Measurements from ENCODE around the gene INO80E. TPM values are rescaled to one million over a fixed set of nuclear protein-coding genes. Genes with fewer than 3 reads are reported as not detected.
A peak's percentile ranks its signal among the peaks of the same experiment; 100 is the strongest.

Gene INO80E
- total and polyA plus RNA-seq, 4 donors: 46.1 to 108 (median 62.0) TPM

DNA sequence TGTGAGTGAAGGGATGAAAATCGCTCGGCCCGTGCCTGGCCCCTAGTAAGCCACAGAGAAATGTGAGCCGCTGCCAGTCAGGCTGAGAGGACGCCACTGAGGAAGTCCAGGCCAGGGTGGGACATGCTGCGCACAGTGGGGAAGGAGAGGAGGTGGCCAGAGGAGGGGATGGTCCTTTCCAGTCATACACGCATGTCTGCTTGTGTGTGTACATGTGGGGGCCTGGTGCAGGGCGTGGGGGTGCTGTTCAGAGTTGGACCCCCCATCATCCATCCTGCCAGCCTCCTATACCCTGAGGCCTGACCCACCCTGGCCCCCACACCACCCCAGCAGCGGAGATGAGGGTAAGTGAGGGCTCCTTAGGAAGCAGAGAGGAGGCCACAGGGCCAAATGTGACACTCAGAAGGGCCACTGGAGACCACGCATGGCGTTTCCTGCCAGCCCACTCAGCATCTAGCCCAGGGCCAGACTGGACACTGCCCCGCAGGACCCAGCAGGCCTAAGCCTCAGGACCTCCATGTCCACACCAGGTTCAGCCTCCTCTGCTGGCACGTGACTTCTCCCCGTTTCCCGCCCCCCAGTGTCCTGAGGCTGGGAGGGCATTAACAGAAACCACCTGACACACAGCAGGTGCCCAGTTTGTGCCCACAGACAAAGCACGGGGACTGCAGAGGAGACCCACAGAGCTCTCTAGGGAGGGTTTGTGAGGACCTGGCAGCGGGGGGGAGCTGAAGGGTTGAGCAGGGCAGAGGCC is 7.8 kb downstream of the INO80E start:
- Histone ChIP-seq H3K9me3 (ENCODE audit: control insufficient read depth, low read length) (no peaks in the 10 kb centered on the region), H3K4me1 (ENCODE audit: control insufficient read depth in 1 of 2, insufficient read depth in 2 of 2, low read length in 2 of 2) (no peaks in the 10 kb centered on the region), H3K27me3 (ENCODE audit: control insufficient read depth in 1 of 2, insufficient read depth in 2 of 2, low read length in 1 of 2) (no peaks in the 10 kb centered on the region), H3K27ac (ENCODE audit: low read depth in 1 of 2, low read length in 2 of 2) (no peak overlapping the region), H3K4me3 (ENCODE audit: low read length in 2 of 2) (no peak overlapping the region), H3K36me3 (ENCODE audit: control insufficient read depth in 1 of 2, insufficient read depth in 2 of 2, low read length in 1 of 2) (no peaks in the 10 kb centered on the region)
- peak in 1 of 2 donors; percentile 59 for DNase-seq
- 84 to 86% methylated on average over 15 to 17 of the region's 17 CpGs for WGBS, 2 donors
- intact Hi-C loops (cut with DNase I): no loop called here
- ATAC-seq (ENCODE audit: low FRiP score): no peak

DNA sequence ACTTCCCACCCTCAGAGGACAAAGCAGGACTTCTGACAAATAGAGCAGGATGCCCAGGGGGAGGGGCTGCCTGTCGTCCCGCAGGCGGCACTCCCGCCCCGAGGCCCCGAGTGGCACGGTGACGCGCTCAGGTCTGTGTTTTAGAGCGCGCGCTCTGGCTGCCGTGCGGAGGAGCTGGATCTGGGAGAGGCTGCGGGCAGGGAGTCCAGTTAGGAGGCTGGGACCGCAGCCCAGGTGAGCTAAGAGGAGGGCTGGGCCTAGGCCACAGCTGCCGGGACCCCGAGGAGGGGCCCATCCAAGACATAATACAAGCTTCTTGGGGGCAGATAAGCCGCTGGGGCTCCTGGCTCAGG is 8.4 kb downstream of the INO80E start:
- H3K4me1 ChIP-seq (ENCODE audit: control insufficient read depth in 1 of 2, insufficient read depth in 2 of 2, low read length in 2 of 2): no peaks in the 10 kb centered on the region
- no peak overlapping the region for H3K27ac ChIP-seq (ENCODE audit: low read depth in 1 of 2, low read length in 2 of 2)
- ATAC-seq (ENCODE audit: low FRiP score) (no peak), DNase-seq (peak in 1 of 2 donors; percentile 70)
- no peaks in the 10 kb centered on the region for H3K36me3 ChIP-seq (ENCODE audit: control insufficient read depth in 1 of 2, insufficient read depth in 2 of 2, low read length in 1 of 2)
- H3K9me3 ChIP-seq (ENCODE audit: control insufficient read depth, low read length): no peaks in the 10 kb centered on the region
- H3K27me3 ChIP-seq (ENCODE audit: control insufficient read depth in 1 of 2, insufficient read depth in 2 of 2, low read length in 1 of 2): no peaks in the 10 kb centered on the region
- intact Hi-C loops (cut with DNase I): no loop called here
- H3K4me3 ChIP-seq (ENCODE audit: low read length in 2 of 2): no peak overlapping the region
- WGBS, 2 donors: 80 to 83% methylated on average over 18 to 19 of the region's 19 CpGs

DNA sequence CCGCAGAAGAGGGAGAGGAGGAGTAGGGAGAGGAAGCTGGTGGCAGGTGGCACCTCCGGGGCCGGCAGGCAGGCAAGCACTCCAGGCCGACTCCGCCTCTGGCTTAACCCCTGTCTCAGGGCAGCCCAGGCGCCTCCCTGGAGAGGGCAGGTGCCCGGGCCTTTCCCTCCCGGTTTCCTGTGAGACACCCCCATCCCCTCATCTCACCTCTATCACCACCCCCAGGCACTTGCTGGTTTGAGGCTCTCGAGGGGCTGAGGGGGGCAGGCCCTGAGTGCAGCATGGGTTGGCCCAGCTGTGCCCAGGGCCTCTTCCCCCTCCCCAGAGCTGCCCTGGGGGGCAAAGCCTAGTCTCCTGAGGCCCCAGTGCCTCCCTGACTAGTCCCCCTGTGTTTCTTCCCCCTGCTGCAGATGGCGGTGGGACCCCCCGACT is 8.8 kb downstream of the INO80E start:
- Histone ChIP-seq H3K4me3 (ENCODE audit: low read length in 2 of 2) (no peak overlapping the region), H3K27ac (ENCODE audit: low read depth in 1 of 2, low read length in 2 of 2) (no peak overlapping the region), H3K9me3 (ENCODE audit: control insufficient read depth, low read length) (no peaks in the 10 kb centered on the region), H3K36me3 (ENCODE audit: control insufficient read depth in 1 of 2, insufficient read depth in 2 of 2, low read length in 1 of 2) (no peaks in the 10 kb centered on the region), H3K4me1 (ENCODE audit: control insufficient read depth in 1 of 2, insufficient read depth in 2 of 2, low read length in 2 of 2) (no peaks in the 10 kb centered on the region), H3K27me3 (ENCODE audit: control insufficient read depth in 1 of 2, insufficient read depth in 2 of 2, low read length in 1 of 2) (no peaks in the 10 kb centered on the region)
- 66 to 77% methylated on average over 6 to 11 of the region's 11 CpGs for WGBS, 2 donors
- intact Hi-C loops (cut with DNase I): loop anchor here in 1 of 2 donors (5.0 kb wide), 1 partner anchor 258 kb away; the partner anchor contains the start of gene C16orf54
- no peak for ATAC-seq (ENCODE audit: low FRiP score)
- DNase-seq: no peak

DNA sequence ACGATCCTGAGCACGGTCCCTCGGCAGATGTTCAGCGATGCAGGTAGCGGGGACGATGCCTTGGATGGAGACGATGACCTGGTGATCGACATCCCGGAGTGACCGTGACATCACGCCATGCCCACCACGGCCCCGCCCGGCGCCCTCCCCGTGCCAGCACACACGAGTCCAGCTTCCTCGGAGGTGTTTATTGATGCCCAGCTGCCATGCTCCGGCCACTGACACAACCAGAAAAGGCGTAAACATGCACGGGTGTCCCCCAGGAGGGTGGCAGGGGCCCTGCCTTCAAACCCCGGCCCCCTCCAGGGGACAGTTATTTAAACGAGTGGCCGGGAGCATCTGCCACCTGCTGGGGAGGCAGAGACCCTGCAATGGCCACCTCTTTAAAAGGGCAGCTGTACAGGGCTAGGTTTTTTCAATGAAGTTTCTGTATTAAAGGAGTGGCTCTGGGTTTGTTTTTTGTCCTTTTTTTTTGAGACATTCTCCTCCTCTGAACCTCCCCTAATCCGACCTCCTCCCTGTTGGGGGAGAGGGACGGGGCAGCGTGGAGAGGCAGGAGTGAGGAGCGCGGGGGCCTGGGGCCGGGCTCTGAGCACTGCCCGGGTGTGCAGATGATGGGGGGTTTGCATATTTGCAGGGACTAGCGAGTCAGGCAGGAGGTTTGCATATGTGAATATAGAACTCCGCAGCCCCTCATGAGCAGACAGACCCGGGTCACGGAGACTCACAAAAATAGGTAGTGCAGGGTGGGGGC is 9.5 kb downstream of the INO80E start:
- WGBS, 2 donors: 54 to 64% methylated on average over 35 of the region's 35 CpGs
- Histone ChIP-seq H3K27ac (ENCODE audit: low read depth in 1 of 2, low read length in 2 of 2) (no peak overlapping the region), H3K36me3 (ENCODE audit: control insufficient read depth in 1 of 2, insufficient read depth in 2 of 2, low read length in 1 of 2) (no peaks in the 10 kb centered on the region), H3K27me3 (ENCODE audit: control insufficient read depth in 1 of 2, insufficient read depth in 2 of 2, low read length in 1 of 2) (no peaks in the 10 kb centered on the region), H3K9me3 (ENCODE audit: control insufficient read depth, low read length) (no peaks in the 10 kb centered on the region), H3K4me3 (ENCODE audit: low read length in 2 of 2) (no peak overlapping the region), H3K4me1 (ENCODE audit: control insufficient read depth in 1 of 2, insufficient read depth in 2 of 2, low read length in 2 of 2) (no peaks in the 10 kb centered on the region)
- DNase-seq (no peak), ATAC-seq (ENCODE audit: low FRiP score) (peak; percentile 52)
- intact Hi-C loops (cut with DNase I): loop anchor here in 1 of 2 donors (5.0 kb wide), 1 partner anchor 258 kb away; the partner anchor contains the start of gene C16orf54

DNA sequence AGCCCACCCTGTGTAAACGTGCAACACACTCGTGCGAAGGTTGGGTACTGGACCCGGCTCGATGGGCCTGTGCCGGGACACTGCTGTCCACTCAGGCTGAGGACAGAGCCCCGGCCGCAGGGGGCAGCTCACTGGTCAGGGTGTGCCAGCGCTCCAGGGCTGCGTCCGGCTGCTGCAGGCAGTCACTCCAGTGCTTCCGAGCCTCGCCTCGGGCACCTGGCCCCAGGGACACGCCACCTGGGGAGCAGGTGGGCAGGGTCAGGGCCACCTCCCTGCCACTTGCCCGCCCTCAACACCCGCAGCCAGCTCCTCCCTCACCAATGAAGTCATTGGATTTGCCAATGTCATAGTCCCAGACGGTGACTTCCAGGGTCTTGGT is 10.0 kb downstream of the INO80E start:
- ATAC-seq (ENCODE audit: low FRiP score): no peak

DNA sequence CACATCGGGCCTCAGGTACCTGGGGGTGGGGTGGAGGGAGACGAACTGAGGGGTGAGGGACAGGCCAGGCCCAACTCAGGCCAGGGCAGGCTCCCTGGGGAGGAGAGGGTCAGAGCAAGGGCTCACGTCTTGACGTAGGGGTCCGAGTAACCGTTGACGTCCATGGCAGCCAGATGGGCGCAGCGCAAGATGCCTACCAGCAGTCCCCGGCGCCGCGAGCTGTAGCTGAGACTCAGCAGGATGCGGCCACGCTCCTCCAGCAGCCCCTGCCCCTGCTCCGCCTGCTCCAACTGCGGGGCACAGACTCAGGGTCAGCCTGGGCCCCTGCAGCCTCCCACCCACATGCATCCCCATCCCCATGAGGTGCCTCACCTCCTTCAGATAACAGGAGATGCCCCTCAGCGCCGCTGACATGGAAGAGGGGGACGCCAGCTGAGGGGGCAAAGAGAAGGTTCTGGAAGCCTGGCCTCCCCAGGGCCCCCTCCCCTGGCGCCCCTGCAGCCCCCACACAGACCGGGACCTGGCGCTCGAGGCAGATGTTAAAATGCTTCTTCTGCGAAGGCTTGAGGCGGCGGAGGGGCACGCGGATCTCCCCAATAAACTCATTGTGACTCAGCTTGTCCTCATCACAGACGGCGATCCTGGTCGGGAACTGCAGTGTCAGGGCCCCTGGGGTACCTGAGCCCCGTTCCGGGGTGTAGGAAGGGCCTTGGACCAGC is 10.8 kb downstream of the INO80E start:
- no peak for ATAC-seq (ENCODE audit: low FRiP score)
- Histone ChIP-seq H3K27ac (ENCODE audit: low read depth in 1 of 2, low read length in 2 of 2) (no peak overlapping the region), H3K4me1 (ENCODE audit: control insufficient read depth in 1 of 2, insufficient read depth in 2 of 2, low read length in 2 of 2) (no peaks in the 10 kb centered on the region), H3K27me3 (ENCODE audit: control insufficient read depth in 1 of 2, insufficient read depth in 2 of 2, low read length in 1 of 2) (no peaks in the 10 kb centered on the region), H3K4me3 (ENCODE audit: low read length in 2 of 2) (no peak overlapping the region), H3K36me3 (ENCODE audit: control insufficient read depth in 1 of 2, insufficient read depth in 2 of 2, low read length in 1 of 2) (no peaks in the 10 kb centered on the region), H3K9me3 (ENCODE audit: control insufficient read depth, low read length) (no peaks in the 10 kb centered on the region)
- intact Hi-C loops (cut with DNase I): loop anchor here in 1 of 2 donors (5.0 kb wide), 1 partner anchor 260 kb away; the partner anchor contains the start of gene C16orf54
- WGBS, 2 donors: 80% methylated on average over 32 to 34 of the region's 34 CpGs
- no peak for DNase-seq

More for the DNA sequence above, 10.0 kb downstream of the INO80E start:
- Histone ChIP-seq H3K4me1 (ENCODE audit: control insufficient read depth in 1 of 2, insufficient read depth in 2 of 2, low read length in 2 of 2) (no peaks in the 10 kb centered on the region), H3K27ac (ENCODE audit: low read depth in 1 of 2, low read length in 2 of 2) (no peak overlapping the region), H3K36me3 (ENCODE audit: control insufficient read depth in 1 of 2, insufficient read depth in 2 of 2, low read length in 1 of 2) (no peaks in the 10 kb centered on the region), H3K27me3 (ENCODE audit: control insufficient read depth in 1 of 2, insufficient read depth in 2 of 2, low read length in 1 of 2) (no peaks in the 10 kb centered on the region), H3K4me3 (ENCODE audit: low read length in 2 of 2) (no peak overlapping the region), H3K9me3 (ENCODE audit: control insufficient read depth, low read length) (no peaks in the 10 kb centered on the region)
- 80 to 84% methylated on average over 18 of the region's 18 CpGs for WGBS, 2 donors
- no peak for DNase-seq
- intact Hi-C loops (cut with DNase I): loop anchor here in 1 of 2 donors (5.0 kb wide), 1 partner anchor 259 kb away; the partner anchor contains the start of gene C16orf54

DNA sequence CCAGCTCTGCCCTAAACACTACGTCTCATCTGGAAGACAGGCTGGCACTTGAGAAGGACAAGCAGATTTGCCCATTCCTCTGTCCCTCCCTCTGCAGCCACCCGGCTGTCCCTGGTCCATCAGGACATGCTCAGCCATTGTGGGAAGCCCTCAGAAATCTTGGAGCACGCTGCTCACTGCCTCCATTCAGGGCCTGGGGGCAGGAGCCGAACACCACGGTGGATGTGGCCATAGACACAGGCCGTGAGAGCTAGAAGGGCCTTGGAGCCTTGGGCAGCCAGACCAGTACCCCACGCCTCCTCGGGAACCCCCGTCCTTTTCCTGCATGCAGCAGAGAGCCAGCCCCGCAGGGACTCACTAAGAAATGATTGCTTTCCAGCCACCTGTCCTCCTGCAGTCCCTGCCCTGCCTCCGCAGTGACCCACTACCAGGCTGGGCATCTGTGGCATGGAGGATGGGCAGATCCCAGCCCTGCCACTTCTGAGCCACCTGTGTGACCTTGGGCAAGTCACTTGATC is 11.4 kb downstream of the INO80E start:
- 68 to 79% methylated on average over 10 to 11 of the region's 11 CpGs for WGBS, 2 donors
- DNase-seq (no peak), ATAC-seq (ENCODE audit: low FRiP score) (no peak)
- H3K4me3 ChIP-seq (ENCODE audit: low read length in 2 of 2): no peak overlapping the region
- no peak overlapping the region for H3K27ac ChIP-seq (ENCODE audit: low read depth in 1 of 2, low read length in 2 of 2)
- H3K27me3 ChIP-seq (ENCODE audit: control insufficient read depth in 1 of 2, insufficient read depth in 2 of 2, low read length in 1 of 2): no peaks in the 10 kb centered on the region
- no peaks in the 10 kb centered on the region for H3K36me3 ChIP-seq (ENCODE audit: control insufficient read depth in 1 of 2, insufficient read depth in 2 of 2, low read length in 1 of 2)
- no peaks in the 10 kb centered on the region for H3K9me3 ChIP-seq (ENCODE audit: control insufficient read depth, low read length)
- no peaks in the 10 kb centered on the region for H3K4me1 ChIP-seq (ENCODE audit: control insufficient read depth in 1 of 2, insufficient read depth in 2 of 2, low read length in 2 of 2)
- intact Hi-C loops (cut with DNase I): loop anchor here in 1 of 2 donors (5.0 kb wide), 1 partner anchor 260 kb away; the partner anchor contains the start of gene C16orf54

DNA sequence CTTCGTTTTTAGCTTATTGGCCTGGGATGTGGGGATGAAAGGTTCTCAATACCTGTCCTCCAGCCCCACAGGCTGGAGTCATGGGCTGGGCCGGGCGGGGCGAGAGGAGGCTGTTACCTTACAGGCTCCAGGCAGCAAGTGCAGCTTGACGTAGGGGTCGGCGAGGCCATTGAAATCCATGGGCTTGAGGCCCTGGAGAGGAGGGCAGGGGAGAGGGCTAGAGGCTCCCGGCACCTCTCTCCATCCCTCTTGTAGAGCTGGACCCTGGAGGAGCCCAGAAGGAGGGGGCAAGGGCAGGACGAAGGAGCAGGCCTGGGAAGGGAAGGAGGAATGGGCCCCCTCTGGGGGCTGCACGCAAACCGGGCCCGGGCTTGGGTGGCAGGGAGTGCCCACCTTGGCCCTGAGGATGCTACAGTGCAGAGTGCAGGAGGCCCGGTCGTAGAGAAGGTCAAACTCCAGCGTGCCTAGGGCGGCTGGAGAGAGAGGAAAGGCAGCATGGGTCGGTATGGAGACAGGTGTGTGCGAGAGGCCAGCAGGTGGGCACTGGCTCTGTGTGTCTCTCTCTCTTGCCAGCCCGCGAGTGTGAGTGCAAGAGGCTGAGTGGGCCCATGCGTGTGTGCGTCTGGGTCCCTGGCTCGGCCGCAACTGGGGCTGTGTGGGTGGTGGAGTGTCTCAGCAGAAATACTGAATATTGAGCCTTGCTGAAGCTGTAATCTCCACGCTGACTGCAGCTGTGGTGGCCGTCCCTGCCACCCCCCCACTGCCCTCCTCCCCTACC is 13.2 kb downstream of the INO80E start:
- H3K27me3 ChIP-seq (ENCODE audit: control insufficient read depth in 1 of 2, insufficient read depth in 2 of 2, low read length in 1 of 2): no peaks in the 10 kb centered on the region
- no peaks in the 10 kb centered on the region for H3K9me3 ChIP-seq (ENCODE audit: control insufficient read depth, low read length)
- ATAC-seq (ENCODE audit: low FRiP score): no peak
- H3K27ac ChIP-seq (ENCODE audit: low read depth in 1 of 2, low read length in 2 of 2): no peak overlapping the region
- WGBS, 2 donors: 53 to 55% methylated on average over 26 of the region's 26 CpGs
- no peaks in the 10 kb centered on the region for H3K4me1 ChIP-seq (ENCODE audit: control insufficient read depth in 1 of 2, insufficient read depth in 2 of 2, low read length in 2 of 2)
- H3K4me3 ChIP-seq (ENCODE audit: low read length in 2 of 2): no peak overlapping the region
- DNase-seq: no peak
- no peaks in the 10 kb centered on the region for H3K36me3 ChIP-seq (ENCODE audit: control insufficient read depth in 1 of 2, insufficient read depth in 2 of 2, low read length in 1 of 2)
- intact Hi-C loops (cut with DNase I): loop anchor here in 1 of 2 donors (5.0 kb wide), 1 partner anchor 262 kb away; the partner anchor contains the start of gene C16orf54
